Transverse colon (tissue), 4 donors: ENCODE results near the gene MORC1. TPM values are rescaled to one million over a fixed set of nuclear protein-coding genes. Genes with fewer than 3 reads are reported as not detected.

Experiments
- DNase-seq: peaks from one replicate; pipeline ENCODE4 v3.0.0-alpha.2; 2019
- H3K27ac ChIP-seq, 4 donors: fragments of 200-600 bp; sonication (generic); 2 replicates each; pipeline ENCODE4 v1.5.1; 2016 to 2018; ENCODE audit warnings: inconsistent platforms in 4 of 4
- H3K27me3 ChIP-seq: fragments of 200-600 bp; sonication (generic); 2 replicates; pipeline ENCODE4 v1.5.1; 2017; ENCODE audit warnings: inconsistent platforms
- H3K36me3 ChIP-seq, 4 donors: fragments of 200-600 bp; sonication (generic); 2 replicates each; pipeline ENCODE4 v1.5.1; 2017 to 2019; ENCODE audit warnings: inconsistent platforms in 4 of 4
- H3K4me1 ChIP-seq, 4 donors: fragments of 200-600 bp; sonication (generic); 2 replicates each; pipeline ENCODE4 v1.5.1; 2017 to 2020; ENCODE audit warnings: inconsistent platforms in 4 of 4
- H3K4me3 ChIP-seq, 4 donors: fragments of 200-600 bp; sonication (generic); 1 replicate in 1 of 4; 2 replicates in 3 of 4; pipeline versions ENCODE4 v1.5.1 to v1.6.1; 2017 to 2019; ENCODE audit warnings: inconsistent platforms in 4 of 4
- H3K9me3 ChIP-seq, 2 donors: fragments of 200-600 bp; sonication (generic); 2 replicates each; pipeline ENCODE4 v1.5.1; 2017 to 2019; ENCODE audit warnings: inconsistent platforms in 2 of 2
- CTCF ChIP-seq, 5 experiments: fragments of 200-600 bp in 3 of 5; fragments of 450-650 bp in 2 of 5; sonication (generic) in 3 of 5; IDR thresholded peaks; 1 replicate in 2 of 5; 2 replicates in 3 of 5; pipeline ENCODE4 v1.5.1; 2016 to 2017; ENCODE audit warnings: antibody characterized with exemption in 5 of 5, inconsistent platforms in 3 of 5, mild to moderate bottlenecking in 2 of 5, moderate library complexity in 1 of 5
- EP300 ChIP-seq: sonication (generic); formaldehyde crosslinking; IDR thresholded peaks from one replicate; pipeline ENCODE4 v1.6.1; 2017; ENCODE audit warnings: antibody characterized with exemption, low read depth
- POLR2A ChIP-seq: fragments of 450-650 bp; IDR thresholded peaks from one replicate; pipeline ENCODE4 v1.6.1; 2016; ENCODE audit warnings: antibody characterized with exemption, mild to moderate bottlenecking, moderate library complexity
- POLR2AphosphoS5 ChIP-seq, 3 donors: sonication (generic); formaldehyde crosslinking; IDR thresholded peaks; one replicate each; pipeline ENCODE4 v1.6.1; 2016; ENCODE audit warnings: antibody characterized with exemption in 3 of 3
- WGBS, 2 donors: methylation state at CpG; one replicate each; pipeline ENCODE4 v1.1.5; 2018; ENCODE audit warnings: low coverage in 1 of 2; 5-methylcytosine and 5-hydroxymethylcytosine counted together
- in situ Hi-C, 4 donors: fragments of 200-750 bp; cut with MboI; loops; one replicate each; pipeline versions ENCODE4 v1.15.0 to v1.15.1; 2017; ENCODE audit warnings: low sequenced_read_pairs in 3 of 4, low pct_ligation_motif_present in 1 of 4, low pct_unique_long_range_greater_than_20kb in 1 of 4
- intact Hi-C: fragments of 100-400 bp; cut with DNase I; formaldehyde crosslinking; loops from one replicate; pipeline ENCODE4 v1.15.1; 2023; ENCODE audit warnings: low total_unique reads
- total RNA-seq, 4 donors: library from RNA; depleted of rRNA; stranded (reverse); fragments of >200 nt; gene quantifications; one replicate each; pipeline ENCODE4 v1.1.0, GENCODE V29; 2016

MORC1 gene
- total RNA-seq, 4 donors from 2014 or later: 0.16 TPM; not detected in 3

GRCh38 chr3:109021556-109021955, 96.4 kb downstream of the MORC1 start:
- no peak overlapping the region for H3K27ac ChIP-seq
- no peaks in the 10 kb centered on the region for H3K4me1 ChIP-seq
- 75 to 90% methylated on average over 1 of the region's 1 CpG for WGBS, 2 donors
- no peaks in the 10 kb centered on the region for H3K27me3 ChIP-seq
- TF ChIP-seq POLR2A (no peak), CTCF (IDR thresholded peaks at IDR 0.05) (no peak), POLR2AphosphoS5 (IDR thresholded peaks at IDR 0.05) (no peak), EP300 (no peak)
- H3K36me3 ChIP-seq: no peaks in the 10 kb centered on the region
- no peak for DNase-seq
- no peaks in the 10 kb centered on the region for H3K9me3 ChIP-seq
- in situ Hi-C loops (no loop called here), intact Hi-C loops (no loop called here)
- no peak overlapping the region for H3K4me3 ChIP-seq

DNA sequence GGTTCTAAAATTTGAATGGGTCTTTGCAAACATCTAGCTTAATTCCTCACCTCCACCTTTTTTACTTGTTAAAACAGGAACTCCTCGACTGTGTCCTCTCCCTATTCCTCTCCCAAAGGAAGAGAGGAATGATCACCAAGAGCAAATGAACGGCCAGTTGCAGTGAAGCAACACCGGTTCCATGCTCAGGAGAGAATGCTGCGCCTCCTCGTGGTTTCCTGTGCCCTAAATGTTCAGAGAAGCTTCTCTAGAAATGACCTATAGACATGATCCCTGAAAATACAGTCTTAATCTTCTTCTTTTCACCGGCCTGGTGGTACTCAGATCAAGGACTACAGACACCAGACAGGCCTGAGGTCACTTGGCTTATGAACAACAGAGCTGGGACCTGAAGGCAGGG, 99.1 kb downstream of the MORC1 start:
- in situ Hi-C loops: no loop called here
- H3K9me3 ChIP-seq: no peaks in the 10 kb centered on the region
- intact Hi-C loops: no loop called here
- WGBS, 2 donors: 47 to 74% methylated on average over 2 to 6 of the region's 6 CpGs
- no peaks in the 10 kb centered on the region for H3K36me3 ChIP-seq
- no peak overlapping the region for H3K27ac ChIP-seq
- no peaks in the 10 kb centered on the region for H3K4me1 ChIP-seq
- no peak for DNase-seq
- H3K27me3 ChIP-seq: no peaks in the 10 kb centered on the region
- no peak for TF ChIP-seq POLR2A
- TF ChIP-seq EP300: no peak
- TF ChIP-seq CTCF (IDR thresholded peaks at IDR 0.05): no peak
- no peak for TF ChIP-seq POLR2AphosphoS5 (IDR thresholded peaks at IDR 0.05)
- H3K4me3 ChIP-seq: no peak overlapping the region

GRCh38 chr3:109005443-109005842, 112.5 kb downstream of the MORC1 start:
- no peak for TF ChIP-seq CTCF (IDR thresholded peaks at IDR 0.05)
- TF ChIP-seq POLR2AphosphoS5 (IDR thresholded peaks at IDR 0.05): no peak
- TF ChIP-seq POLR2A: no peak
- TF ChIP-seq EP300: no peak
- Histone ChIP-seq H3K4me1 (no peaks in the 10 kb centered on the region), H3K4me3 (no peak overlapping the region), H3K36me3 (no peaks in the 10 kb centered on the region), H3K27ac (no peak overlapping the region), H3K27me3 (no peaks in the 10 kb centered on the region), H3K9me3 (no peaks in the 10 kb centered on the region)
- no peak for DNase-seq
- WGBS, 2 donors: 71% methylated on average over 3 of the region's 3 CpGs; no CpG with 5 or more reads in 1 of the 2 donors
- in situ Hi-C loops (no loop called here), intact Hi-C loops (no loop called here)

DNA sequence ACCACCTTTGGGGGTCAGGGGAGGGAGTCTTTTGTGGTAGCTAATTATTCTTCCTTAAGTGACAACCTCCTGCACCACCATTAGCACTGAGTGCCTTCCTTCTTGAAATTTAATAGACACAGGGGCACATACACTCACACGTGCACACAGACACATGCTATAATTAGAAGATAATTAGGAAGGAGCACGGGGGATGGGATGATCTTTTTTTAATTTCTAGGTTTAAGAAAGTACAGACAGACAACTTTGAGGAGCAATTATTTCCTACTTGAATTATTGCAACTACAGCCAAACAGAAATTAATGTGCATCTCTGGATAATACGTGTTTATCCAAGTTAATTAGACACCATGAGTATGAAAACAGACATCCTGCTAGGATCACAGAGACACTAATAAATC, 119.5 kb downstream of the MORC1 start:
- H3K27me3 ChIP-seq: no peaks in the 10 kb centered on the region
- no peaks in the 10 kb centered on the region for H3K4me1 ChIP-seq
- 58 to 69% methylated on average over 3 of the region's 3 CpGs for WGBS, 2 donors
- no peak for DNase-seq
- no peak overlapping the region for H3K4me3 ChIP-seq
- no peak overlapping the region for H3K27ac ChIP-seq
- TF ChIP-seq EP300: no peak
- no peak for TF ChIP-seq POLR2A
- TF ChIP-seq CTCF (IDR thresholded peaks at IDR 0.05): no peak
- TF ChIP-seq POLR2AphosphoS5 (IDR thresholded peaks at IDR 0.05): no peak
- no peaks in the 10 kb centered on the region for H3K9me3 ChIP-seq
- no peaks in the 10 kb centered on the region for H3K36me3 ChIP-seq
- in situ Hi-C loops: no loop called here
- intact Hi-C loops: no loop called here
